Stimulated activated CD4-positive, alpha-beta T cell treated with anti-CD3 and anti-CD28 coated beads, Interleukin-12 subunit alpha, Interleukin-12 subunit beta, amount 100 ng/mL, for 48 hours (primary cell): ENCODE measurements around the gene MORN1.
A peak's percentile ranks its signal among the peaks of the same experiment; 100 is the strongest.

Source experiments
- DNase-seq, 3 donors: peaks; one replicate each; pipeline ENCODE4 v3.0.0-alpha.2; 2020; ENCODE audit warnings: low read depth in 2 of 3, low spot score in 1 of 3

MORN1 gene

GRCh38 chr1:2320760-2321667 is 70.3 kb downstream of the MORN1 start:
- DNase-seq = no peak

DNA sequence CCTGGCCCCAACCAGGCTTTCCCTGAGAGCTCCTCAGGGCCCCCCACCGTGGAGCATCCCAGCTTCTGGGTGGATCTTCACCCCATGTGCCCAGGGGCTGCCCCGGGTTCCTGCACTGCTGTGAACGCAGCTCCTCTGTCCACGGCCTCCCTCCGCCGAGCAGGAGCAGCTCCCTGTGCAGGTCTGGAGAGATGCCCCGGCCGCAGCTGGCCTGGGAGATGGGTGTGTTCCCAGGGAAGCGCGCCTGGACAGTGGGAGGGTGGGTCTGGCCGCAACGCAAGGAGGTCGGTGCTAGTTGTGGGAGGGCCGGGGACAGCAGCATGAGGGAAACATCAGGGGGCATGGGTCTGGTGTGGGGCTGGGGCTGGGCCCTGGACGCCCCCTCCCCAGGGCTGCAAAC is 71.3 kb downstream of the MORN1 start:
- DNase-seq = no peak

DNA sequence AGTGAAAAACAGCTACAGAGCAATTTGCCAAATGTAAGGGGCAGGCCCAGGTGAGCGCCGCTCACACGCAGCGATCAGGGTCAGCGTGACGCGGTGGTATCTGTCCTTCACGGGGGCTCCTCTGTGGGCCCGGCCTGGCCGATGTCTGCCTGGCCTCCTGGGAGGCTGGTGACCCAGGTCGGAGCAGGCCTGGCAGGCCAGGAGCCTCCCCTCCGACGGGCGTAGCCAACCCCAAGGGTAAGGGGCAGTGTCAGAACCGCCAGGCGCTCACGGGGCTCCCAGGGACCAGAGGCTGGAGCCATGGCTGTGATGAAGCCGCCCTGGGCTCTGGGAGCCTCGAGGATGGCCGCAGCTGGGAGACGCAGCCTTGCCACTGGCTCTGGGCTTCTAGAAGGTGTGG is 72.1 kb downstream of the MORN1 start:
- no peak for DNase-seq

DNA sequence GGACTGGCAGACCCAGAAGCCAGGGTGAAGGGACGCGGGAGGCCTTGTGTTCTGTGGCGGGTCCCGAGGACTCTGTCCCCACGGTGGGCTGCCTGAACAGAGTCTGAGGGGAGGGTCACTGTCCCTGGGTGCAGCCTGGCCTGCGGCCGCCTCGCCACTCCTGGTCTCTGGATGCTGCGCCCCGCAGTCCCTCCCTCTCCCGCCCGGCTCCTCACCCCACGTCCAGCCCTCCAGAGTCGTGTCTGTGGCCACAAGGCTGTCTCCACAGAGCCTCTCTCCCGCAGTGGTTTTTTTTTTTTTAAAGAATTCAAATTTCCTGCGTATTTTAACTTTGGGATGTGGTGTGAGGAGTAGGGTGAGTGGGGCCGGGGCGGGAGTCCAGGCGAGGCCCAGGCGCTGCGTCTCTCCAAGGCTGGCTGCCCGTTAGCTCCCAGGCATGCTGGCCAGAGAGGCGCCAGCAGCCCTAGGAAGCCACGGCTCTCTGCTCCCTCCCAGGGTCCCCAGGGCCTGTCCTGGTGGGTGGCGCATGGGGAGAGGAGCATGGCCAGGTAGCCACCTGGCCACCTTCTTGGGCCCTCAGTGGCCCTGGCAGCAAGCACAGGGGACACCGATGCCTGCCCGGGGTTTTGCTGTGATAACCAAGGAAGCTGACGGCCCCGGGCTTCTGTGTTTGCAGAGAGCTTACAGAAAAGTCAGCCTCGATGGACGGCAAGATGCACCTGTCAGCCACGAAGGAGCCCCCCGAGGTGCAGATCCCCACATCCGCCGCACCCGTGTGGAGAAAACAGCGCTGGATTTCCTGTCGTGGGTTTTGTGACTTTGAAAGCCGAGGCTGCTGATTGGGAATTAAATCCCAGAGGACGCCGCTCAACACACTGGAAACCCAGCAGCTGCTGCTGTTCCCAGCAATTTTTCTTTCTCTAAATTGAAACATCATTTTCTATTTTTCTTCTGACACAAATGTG is 72.8 kb downstream of the MORN1 start:
- no peak for DNase-seq

DNA sequence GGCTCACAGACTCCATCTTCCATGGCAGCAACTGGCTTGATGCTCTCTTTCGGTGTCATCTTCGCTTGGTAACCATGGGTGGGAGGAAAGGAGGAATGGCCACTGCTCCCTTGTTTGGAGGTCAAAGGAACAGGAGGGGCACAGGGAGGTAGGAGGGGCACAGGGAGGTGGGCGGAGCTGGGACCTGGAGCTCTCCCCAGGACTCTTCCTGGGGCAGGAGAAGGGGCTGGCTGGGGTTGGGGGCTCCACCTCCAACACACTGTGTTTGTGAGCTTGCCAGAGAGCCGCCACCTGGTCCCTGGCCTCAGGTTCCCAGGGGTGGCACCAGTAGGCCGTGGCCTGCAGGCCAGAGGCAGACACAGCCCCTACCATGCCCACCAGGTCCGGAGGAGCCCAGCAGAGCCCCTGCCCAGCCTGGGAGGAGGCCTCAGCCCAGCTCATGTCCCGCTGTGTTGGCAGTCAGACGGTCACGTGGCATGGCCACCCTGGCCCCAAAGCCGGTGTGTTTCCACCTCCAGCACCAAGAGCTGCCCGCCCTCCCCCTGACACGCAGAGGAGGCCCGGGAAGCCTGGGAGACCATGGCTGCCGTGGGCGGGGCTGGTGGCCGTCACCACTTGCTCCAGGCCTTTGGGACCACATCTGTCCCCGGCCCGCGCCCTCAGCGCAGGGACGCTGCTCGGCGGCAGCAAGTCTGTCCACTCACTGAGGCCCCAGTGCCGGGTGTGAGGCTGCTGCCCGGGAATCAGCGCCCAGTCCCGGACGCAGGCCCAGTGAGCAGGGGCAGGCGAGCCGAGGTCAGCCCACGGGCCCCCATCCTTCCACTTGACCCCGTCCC is 73.9 kb downstream of the MORN1 start:
- DNase-seq = no peak

DNA sequence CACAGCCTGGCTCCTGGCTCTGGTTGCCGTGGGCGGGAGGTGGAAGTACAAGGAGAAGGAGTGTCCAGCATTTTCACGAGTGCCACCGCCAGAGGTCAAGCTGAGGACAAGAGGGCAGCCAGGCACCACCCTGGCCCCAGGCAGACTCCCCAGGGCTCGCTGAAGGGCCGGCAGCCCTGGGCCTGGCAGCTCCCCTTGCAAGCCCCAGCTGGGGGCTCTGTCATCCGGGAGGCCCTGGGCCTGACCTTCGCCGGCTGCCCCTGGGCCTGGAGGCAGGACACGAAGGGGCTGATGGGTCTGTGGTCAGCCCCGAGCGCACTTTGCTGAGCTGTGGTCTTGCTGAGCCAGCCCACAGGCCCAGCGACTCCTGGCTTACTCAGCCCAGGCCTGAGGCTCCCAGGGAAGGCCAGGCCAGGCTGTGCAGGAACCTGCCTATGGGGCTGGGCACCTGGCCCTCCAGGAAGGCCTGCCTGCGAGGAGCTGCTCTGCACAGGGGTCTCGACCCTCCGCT is 74.8 kb downstream of the MORN1 start:
- no peak for DNase-seq

- no peak for DNase-seq
These were observed 75.5 kb downstream of the MORN1 start for GRCh38 chr1:2315674-2316450.

- peak in 2 of 3 donors; percentile 30 to 43 for DNase-seq
These were observed 76.3 kb downstream of the MORN1 start for GRCh38 chr1:2314803-2315673.

GRCh38 chr1:2314273-2314802 is 77.0 kb downstream of the MORN1 start:
- DNase-seq = no peak

- no peak for DNase-seq
These were observed 77.6 kb downstream of the MORN1 start for GRCh38 chr1:2313651-2314261.

DNA sequence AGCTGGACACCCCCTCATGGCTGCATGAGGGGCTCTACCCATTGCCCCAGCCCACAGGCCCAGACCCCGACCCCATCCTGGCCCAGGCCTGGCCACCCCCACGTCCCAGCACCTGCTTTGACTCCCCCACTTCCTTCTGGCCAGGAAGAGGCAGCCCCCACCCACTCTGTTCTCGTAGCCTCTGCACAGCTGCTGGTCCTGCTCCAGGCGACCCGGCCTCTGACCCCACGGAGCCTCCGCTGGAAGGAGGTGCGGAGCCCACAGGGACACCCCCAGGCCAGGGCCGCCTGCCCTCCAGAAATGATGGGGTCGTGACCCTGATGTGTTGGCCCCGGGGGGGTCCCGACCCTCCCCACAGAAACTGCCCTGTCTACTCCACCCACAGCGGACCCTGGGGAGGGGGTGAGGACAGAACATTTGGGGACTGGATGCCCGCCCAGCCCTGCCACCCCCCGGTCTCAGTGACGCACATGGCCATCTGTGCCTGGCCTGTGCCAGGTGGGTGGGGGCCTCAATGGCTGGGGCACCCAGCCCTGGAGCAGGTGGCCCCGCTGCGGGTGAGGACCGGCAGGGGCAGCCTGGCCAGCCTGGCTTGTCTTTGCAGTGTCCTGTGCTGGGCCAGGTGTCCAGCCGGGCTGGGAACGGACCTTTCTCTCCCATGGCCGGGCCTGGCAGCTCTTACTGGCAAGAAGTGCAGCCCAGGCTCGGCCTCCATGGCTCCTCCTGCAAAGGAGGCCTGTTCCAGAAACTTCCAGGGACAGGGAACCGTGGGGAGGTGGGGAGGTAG is 78.6 kb downstream of the MORN1 start:
- no peak for DNase-seq

- no peak for DNase-seq
These were observed 79.2 kb downstream of the MORN1 start for GRCh38 chr1:2312160-2312514.

DNA sequence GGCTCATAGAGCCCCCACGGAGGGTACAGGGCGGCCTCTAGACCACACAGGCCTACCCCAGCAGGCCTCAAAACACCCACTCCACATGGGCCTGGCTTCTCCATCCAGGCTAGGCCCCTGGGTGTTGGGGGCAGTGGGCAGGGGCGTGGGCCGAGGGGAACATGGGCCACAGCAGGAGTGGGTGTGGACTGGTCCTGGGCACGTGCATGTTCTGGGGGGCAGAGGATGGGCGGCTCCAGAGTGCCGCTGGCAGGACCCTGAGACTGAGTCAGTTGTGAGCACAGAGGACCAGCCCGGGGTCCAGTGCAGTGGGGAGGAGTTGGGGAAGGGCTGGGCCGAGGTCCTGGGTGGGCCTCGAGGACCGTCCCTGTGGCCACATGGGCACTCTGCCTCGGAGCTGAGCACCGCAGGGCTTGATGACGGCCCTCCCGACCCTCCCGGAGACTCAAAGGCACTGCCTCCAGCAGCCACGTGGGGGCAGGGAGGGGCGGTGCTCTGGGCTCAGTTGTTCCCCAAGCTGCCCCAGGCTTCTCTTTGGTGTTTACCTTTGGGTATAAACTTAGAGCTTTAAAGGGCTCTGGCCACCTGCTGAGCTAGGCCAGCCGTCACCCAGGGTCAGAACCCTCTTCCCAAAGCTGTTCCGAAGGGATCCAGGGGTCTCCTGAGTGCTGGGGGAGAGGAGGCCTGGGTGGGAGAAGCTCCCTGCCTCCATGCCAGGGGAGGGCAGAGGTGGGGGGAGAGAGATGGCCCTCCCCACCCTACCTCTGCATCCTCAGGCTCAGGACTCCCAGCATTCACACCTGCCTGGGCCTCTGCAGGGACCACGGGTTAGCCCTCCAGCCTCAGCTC is 79.9 kb downstream of the MORN1 start:
- peak in 2 of 3 donors; percentile 25 to 43 for DNase-seq

- DNase-seq = no peak
These were observed 80.8 kb downstream of the MORN1 start for GRCh38 chr1:2310332-2311183.

DNA sequence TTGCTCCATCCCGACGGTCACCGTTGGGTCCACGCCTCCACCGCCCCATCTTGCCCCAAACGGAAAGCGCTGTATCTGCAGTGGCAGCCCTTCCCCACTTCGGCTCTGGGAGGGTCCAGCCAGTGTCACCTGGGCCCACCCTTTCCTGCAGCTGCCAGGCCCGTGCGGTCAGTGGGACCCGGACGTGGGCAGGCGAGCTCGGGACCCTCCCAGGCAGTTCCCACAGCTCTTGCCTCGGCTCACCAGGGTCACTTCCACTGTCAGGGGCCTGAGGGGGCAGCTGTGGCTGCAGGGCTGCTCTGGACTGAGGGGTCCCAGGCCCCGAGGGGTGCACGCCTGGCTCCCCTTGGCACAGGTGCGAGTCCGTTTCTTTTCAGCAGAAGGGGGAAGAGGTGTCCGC is 82.5 kb downstream of the MORN1 start:
- DNase-seq = no peak

- no peak for DNase-seq
These were observed 83.4 kb downstream of the MORN1 start for GRCh38 chr1:2307972-2308371.
